SU-DHL-6 (cell line): ENCODE data around the gene TRIP6.

Experiments used
- EZH2phosphoT487 ChIP-seq: fragments of 200-600 bp; sonication (generic), shearing (Covaris generic); conservative IDR thresholded peaks from 2 replicates; pipeline ENCODE4 v1.6.1; 2018; ENCODE audit warnings: mild to moderate bottlenecking, antibody characterized with exemption, low read length, moderate library complexity, mixed read lengths
- TF ChIP-seq, protein P1 (sequence below): fragments of 200-600 bp; sonication (generic); IDR thresholded peaks from one replicate; pipeline ENCODE4 v1.5.1; 2017; ENCODE audit warnings: antibody characterized with exemption, mild to moderate bottlenecking, low read length, moderate library complexity; ENCODE audit not compliant: insufficient read depth, poor library complexity, severe bottlenecking

DNA sequence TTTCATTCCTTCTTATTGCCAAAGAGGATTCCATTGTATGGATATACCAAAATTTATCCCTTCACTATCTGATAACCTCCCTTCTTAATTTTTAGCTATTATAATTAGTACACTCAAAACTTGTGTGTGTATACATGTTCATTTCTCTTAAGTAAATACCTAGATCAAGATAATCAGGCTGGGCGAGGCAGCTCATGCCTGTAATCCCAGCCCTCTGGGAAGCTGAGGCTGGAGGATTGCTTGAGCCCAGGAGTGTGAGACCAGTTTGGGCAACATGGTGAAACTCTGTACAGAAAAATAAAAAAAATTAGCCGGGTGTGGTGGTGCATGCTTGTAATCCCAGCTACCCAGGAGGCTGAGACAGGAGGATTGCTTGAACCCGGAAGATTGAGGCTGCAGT, 44.3 kb downstream of the TRIP6 start:
- TF ChIP-seq, protein P1, sequence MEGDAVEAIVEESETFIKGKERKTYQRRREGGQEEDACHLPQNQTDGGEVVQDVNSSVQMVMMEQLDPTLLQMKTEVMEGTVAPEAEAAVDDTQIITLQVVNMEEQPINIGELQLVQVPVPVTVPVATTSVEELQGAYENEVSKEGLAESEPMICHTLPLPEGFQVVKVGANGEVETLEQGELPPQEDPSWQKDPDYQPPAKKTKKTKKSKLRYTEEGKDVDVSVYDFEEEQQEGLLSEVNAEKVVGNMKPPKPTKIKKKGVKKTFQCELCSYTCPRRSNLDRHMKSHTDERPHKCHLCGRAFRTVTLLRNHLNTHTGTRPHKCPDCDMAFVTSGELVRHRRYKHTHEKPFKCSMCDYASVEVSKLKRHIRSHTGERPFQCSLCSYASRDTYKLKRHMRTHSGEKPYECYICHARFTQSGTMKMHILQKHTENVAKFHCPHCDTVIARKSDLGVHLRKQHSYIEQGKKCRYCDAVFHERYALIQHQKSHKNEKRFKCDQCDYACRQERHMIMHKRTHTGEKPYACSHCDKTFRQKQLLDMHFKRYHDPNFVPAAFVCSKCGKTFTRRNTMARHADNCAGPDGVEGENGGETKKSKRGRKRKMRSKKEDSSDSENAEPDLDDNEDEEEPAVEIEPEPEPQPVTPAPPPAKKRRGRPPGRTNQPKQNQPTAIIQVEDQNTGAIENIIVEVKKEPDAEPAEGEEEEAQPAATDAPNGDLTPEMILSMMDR: no peak
- no peak for TF ChIP-seq EZH2phosphoT487
